ENCODE results near the gene RHBDL2. TPM values are rescaled to one million over a fixed set of nuclear protein-coding genes. Genes with fewer than 3 reads are reported as not detected.

RHBDL2 gene
- total and polyA plus RNA-seq, 2 of the 4 experiments (the other 2 are of a cell fraction): 0.36 to 0.38 TPM

GRCh38 chr1:38889589-38889988 lies 52.0 kb downstream of the RHBDL2 start:
- no peak overlapping the region for H3K4ac ChIP-seq (ENCODE audit: low read depth, low read length)
- intact Hi-C loops (cut with micrococcal nuclease) (no loop called here), dilution Hi-C loops (cut with HindIII; ENCODE audit: low sequenced_read_pairs, unreplicated experiment) (no loop called here), in situ Hi-C loops (cut with MboI; ENCODE audit: low sequenced_read_pairs) (no loop called here)
- CTCF ChIA-PET: interaction anchor here (0.9 kb wide), 1 partner anchor 11 kb away, joined by 3 read pairs; no protein-coding TSS in a partner anchor
- H3K9ac ChIP-seq (ENCODE audit: low read depth, low read length): no peak overlapping the region
- H2AFZ ChIP-seq (replicated peaks; ENCODE audit: low read length, poor library complexity): no peak overlapping the region
- no peak overlapping the region for H2AK9ac ChIP-seq (replicated peaks; ENCODE audit: low read depth, low read length, poor library complexity)
- no peak overlapping the region for H2BK5ac ChIP-seq (ENCODE audit: low read depth, low read length, poor library complexity, severe bottlenecking)
- H3K4me2 ChIP-seq (ENCODE audit: low read depth, low read length): no peak overlapping the region
- H3K18ac ChIP-seq (ENCODE audit: low read depth, low read length): no peak overlapping the region
- H3K9me1 ChIP-seq (ENCODE audit: insufficient read depth, low read length): no peaks in the 10 kb centered on the region
- no peak overlapping the region for H2BK120ac ChIP-seq (ENCODE audit: low read depth, low read length)
- H3K9me3 ChIP-seq (ENCODE audit: control insufficient read depth, insufficient read depth, low read length): no peaks in the 10 kb centered on the region
- H4K20me1 ChIP-seq (ENCODE audit: insufficient read depth, low read length): no peaks in the 10 kb centered on the region
- no peak for TF ChIP-seq POLR2A (IDR thresholded peaks at IDR 0.05; ENCODE audit: low read depth, low read length)
- TF ChIP-seq MAZ (IDR thresholded peaks at IDR 0.05; ENCODE audit: borderline replicate concordance, low read depth, low read length): no peak
- TF ChIP-seq MAFK (IDR thresholded peaks at IDR 0.05; ENCODE audit: low read depth, low read length): no peak
- no peak for TF ChIP-seq CHD1 (IDR thresholded peaks at IDR 0.05; ENCODE audit: low read depth, low read length)
- TF ChIP-seq CTCF (conservative IDR thresholded peaks at IDR 0.05; ENCODE audit: low read depth, low read length): no peak
- TF ChIP-seq BHLHE40 (IDR thresholded peaks at IDR 0.05; ENCODE audit: low read depth, low read length): no peak
- TF ChIP-seq ELK1 (IDR thresholded peaks at IDR 0.05; ENCODE audit: borderline replicate concordance, low read depth, low read length): no peak
- no peak for TF ChIP-seq CEBPB (IDR thresholded peaks at IDR 0.05; ENCODE audit: low read depth, low read length)
- TF ChIP-seq RAD21 (IDR thresholded peaks at IDR 0.05; ENCODE audit: low read length): no peak
- no peak for TF ChIP-seq SMC3 (IDR thresholded peaks at IDR 0.05; ENCODE audit: low read depth, low read length)
- no peak for TF ChIP-seq MXI1 (IDR thresholded peaks at IDR 0.05; ENCODE audit: borderline replicate concordance, low read depth, low read length)
- TF ChIP-seq RFX5 (IDR thresholded peaks at IDR 0.05; ENCODE audit: low read depth, low read length): no peak
- no peak for TF ChIP-seq FOS (IDR thresholded peaks at IDR 0.05; ENCODE audit: low read depth, low read length)
- TF ChIP-seq USF2 (IDR thresholded peaks at IDR 0.05; ENCODE audit: low read depth, low read length): no peak
- TF ChIP-seq NFE2L2 (IDR thresholded peaks at IDR 0.05; ENCODE audit: low read depth, low read length): no peak
- TF ChIP-seq RCOR1 (IDR thresholded peaks at IDR 0.05; ENCODE audit: insufficient replicate concordance, low read length): no peak
- no TSS peak for BruUV-seq (replicated peaks)
- DNase-seq (no peak), ATAC-seq (ENCODE audit: low read depth) (no peak)
- H3K36me3 ChIP-seq (ENCODE audit: control insufficient read depth, insufficient read depth, low read length): no peaks in the 10 kb centered on the region
- H3K4me1 ChIP-seq (ENCODE audit: control insufficient read depth, insufficient read depth, low read length): no peaks in the 10 kb centered on the region
- no peak overlapping the region for H2BK20ac ChIP-seq (ENCODE audit: low read depth, low read length)
- no peak overlapping the region for H3K14ac ChIP-seq (replicated peaks; ENCODE audit: low read depth, low read length)
- no peak overlapping the region for H2BK15ac ChIP-seq (ENCODE audit: low read depth, low read length)
- POLR2A ChIA-PET (ENCODE audit: unreplicated experiment): no interaction called here
- H2AK5ac ChIP-seq (ENCODE audit: low read depth, low read length): no peak overlapping the region
- no peak overlapping the region for H3K56ac ChIP-seq (ENCODE audit: extremely low read depth, insufficient read depth, low read length)
- H3K4me3 ChIP-seq (ENCODE audit: insufficient read depth, low read depth, low read length): no peak overlapping the region
- no peaks in the 10 kb centered on the region for H3K79me1 ChIP-seq (ENCODE audit: low read depth in 1 of 2, low read length in 2 of 2)
- WGBS, 2 experiments (ENCODE audit: extremely low coverage in 2 of 2, insufficient read length in 1 of 2): no CpG with 5 or more reads among the region's 5 CpGs
- no peak overlapping the region for H4K91ac ChIP-seq (ENCODE audit: insufficient read depth, low read depth, low read length)
- no peaks in the 10 kb centered on the region for H3K27me3 ChIP-seq (ENCODE audit: control insufficient read depth, insufficient read depth, low read length)
- H3K23ac ChIP-seq (ENCODE audit: low read depth, low read length): no peak overlapping the region
- H4K5ac ChIP-seq (ENCODE audit: low read depth, low read length): no peak overlapping the region
- no peak overlapping the region for H4K8ac ChIP-seq (ENCODE audit: low read depth in 2 of 2, low read length in 2 of 2)
- H3K27ac ChIP-seq (ENCODE audit: insufficient read depth, low read length): no peak overlapping the region

All from IMR-90 (cell line).